A549 (cell line): ENCODE data around the gene MAML1. TPM values are rescaled to one million over a fixed set of nuclear protein-coding genes. Genes with fewer than 3 reads are reported as not detected.

Source experiments
- ATOH8 ChIP-seq: fragments of 250-450 bp; sonication (Bioruptor Pico); IDR thresholded peaks from 2 replicates; pipeline ENCODE4 v1.5.0; 2020; ENCODE audit warnings: low read depth, mild to moderate bottlenecking, moderate library complexity
- BHLHE40 ChIP-seq: IDR thresholded peaks from 2 replicates; pipeline ENCODE4 v1.6.1; 2012; ENCODE audit warnings: low read depth, low read length, inconsistent platforms
- CBX8 ChIP-seq: fragments of 200-600 bp; sonication (generic); IDR thresholded peaks from 2 replicates; pipeline ENCODE4 v1.6.1; 2016
- CEBPB ChIP-seq, 2 experiments: fragments of >200 bp in 1 of 2; sonication (Bioruptor Twin) in 1 of 2; formaldehyde crosslinking in 1 of 2; IDR thresholded peaks; 2 replicates each; pipeline ENCODE4 v1.6.1; 2012 to 2016
- CHD2 ChIP-seq: fragments of 150-350 bp; IDR thresholded peaks from 2 replicates; pipeline ENCODE4 v1.6.1; 2014; ENCODE audit warnings: low read length; ENCODE audit not compliant: partially characterized antibody
- CHD4 ChIP-seq: fragments of 200-600 bp; sonication (generic); IDR thresholded peaks from 2 replicates; pipeline ENCODE4 v1.6.1; 2016; ENCODE audit warnings: antibody characterized with exemption, mild to moderate bottlenecking, borderline replicate concordance
- CTCF ChIP-seq: fragments of >200 bp; sonication (Bioruptor Twin); formaldehyde crosslinking; IDR thresholded peaks from 3 replicates; pipeline ENCODE4 v1.5.1; 2016
- E2F6 ChIP-seq: IDR thresholded peaks from 2 replicates; pipeline ENCODE4 v1.6.1; 2012; ENCODE audit warnings: low read depth, borderline replicate concordance
- EHF ChIP-seq: fragments of 250-450 bp; sonication (Bioruptor Pico); IDR thresholded peaks from 2 replicates; pipeline ENCODE4 v1.5.0; 2020; ENCODE audit warnings: mild to moderate bottlenecking
- EHMT2 ChIP-seq: fragments of 200-600 bp; sonication (generic); IDR thresholded peaks from 2 replicates; pipeline ENCODE4 v1.6.1; 2016; ENCODE audit warnings: antibody characterized with exemption, low read depth, mild to moderate bottlenecking, moderate library complexity
- ELK1 ChIP-seq: fragments of 150-350 bp; IDR thresholded peaks from 2 replicates; pipeline ENCODE4 v1.6.1; 2014; ENCODE audit warnings: low read depth, mild to moderate bottlenecking, low read length
- EP300 ChIP-seq, 2 experiments: fragments of >200 bp; sonication (Bioruptor Twin); formaldehyde crosslinking; IDR thresholded peaks; 2 replicates in 1 of 2; 3 replicates in 1 of 2; pipeline ENCODE4 v1.6.1; 2016 to 2017
- ESRRA ChIP-seq: fragments of 150-350 bp; IDR thresholded peaks from 2 replicates; pipeline ENCODE4 v1.6.1; 2014; ENCODE audit warnings: mild to moderate bottlenecking, low read length, borderline replicate concordance
- FOXS1 ChIP-seq: fragments of 250-450 bp; sonication (Bioruptor Pico); IDR thresholded peaks from 2 replicates; pipeline ENCODE4 v1.5.0; 2020; ENCODE audit warnings: mild to moderate bottlenecking, moderate library complexity
- HDAC2 ChIP-seq: fragments of 200-600 bp; sonication (generic); IDR thresholded peaks from 2 replicates; pipeline ENCODE4 v1.6.1; 2016
- HMGXB4 ChIP-seq: fragments of 250-450 bp; sonication (Bioruptor Pico); IDR thresholded peaks from 2 replicates; pipeline ENCODE4 v1.5.0; 2021; ENCODE audit warnings: mild to moderate bottlenecking, moderate library complexity, borderline replicate concordance
- HOXA7 ChIP-seq: fragments of 250-450 bp; sonication (Bioruptor Pico); IDR thresholded peaks from 2 replicates; pipeline ENCODE4 v1.5.0; 2020; ENCODE audit warnings: mild to moderate bottlenecking, moderate library complexity
- HOXB13 ChIP-seq: fragments of 250-450 bp; sonication (Bioruptor Pico); IDR thresholded peaks from 2 replicates; pipeline ENCODE4 v1.5.0; 2020; ENCODE audit warnings: low read depth, mild to moderate bottlenecking, moderate library complexity
- HOXB5 ChIP-seq: fragments of 250-450 bp; sonication (Bioruptor Pico); IDR thresholded peaks from 2 replicates; pipeline ENCODE4 v1.5.0; 2020; ENCODE audit warnings: mild to moderate bottlenecking, moderate library complexity
- JUN ChIP-seq, 2 experiments: fragments of >200 bp; sonication (Bioruptor Twin); formaldehyde crosslinking; IDR thresholded peaks; 2 replicates in 1 of 2; 3 replicates in 1 of 2; pipeline ENCODE4 v1.6.1; 2016 to 2017
- JUNB ChIP-seq: fragments of >200 bp; sonication (Bioruptor Twin); formaldehyde crosslinking; IDR thresholded peaks from 2 replicates; pipeline ENCODE4 v1.6.1; 2016
- KDM1A ChIP-seq: fragments of 200-600 bp; sonication (generic); IDR thresholded peaks from 2 replicates; pipeline ENCODE4 v1.6.1; 2016; ENCODE audit warnings: low read depth, mild to moderate bottlenecking
- KDM5A ChIP-seq: fragments of 200-600 bp; sonication (generic); IDR thresholded peaks from 2 replicates; pipeline ENCODE4 v1.6.1; 2016; ENCODE audit warnings: antibody characterized with exemption, mild to moderate bottlenecking
- MAX ChIP-seq: IDR thresholded peaks from 2 replicates; pipeline ENCODE4 v1.6.1; 2012
- MAZ ChIP-seq: fragments of 150-350 bp; IDR thresholded peaks from 2 replicates; pipeline ENCODE4 v1.6.1; 2014; ENCODE audit warnings: antibody characterized with exemption, low read depth, low read length, borderline replicate concordance
- MYC ChIP-seq: IDR thresholded peaks from 2 replicates; pipeline ENCODE4 v1.6.1; 2012; ENCODE audit warnings: mild to moderate bottlenecking, inconsistent platforms, low read length, improper control_type of control experiment, borderline replicate concordance
- NPAS2 ChIP-seq: fragments of 250-450 bp; sonication (Bioruptor Pico); IDR thresholded peaks from 2 replicates; pipeline ENCODE4 v1.8.0; 2022; ENCODE audit warnings: mild to moderate bottlenecking, moderate library complexity, borderline replicate concordance
- RAD21 ChIP-seq, 2 experiments: fragments of >200 bp in 1 of 2; sonication (Bioruptor Twin) in 1 of 2; formaldehyde crosslinking in 1 of 2; IDR thresholded peaks in 1 of 2; conservative IDR thresholded peaks in 1 of 2; 2 replicates in 1 of 2; 3 replicates in 1 of 2; pipeline ENCODE4 v1.6.1; 2012 to 2018; ENCODE audit warnings: inconsistent platforms in 1 of 2
- REST ChIP-seq: fragments of 200-600 bp; sonication (generic); IDR thresholded peaks from 2 replicates; pipeline ENCODE4 v1.6.1; 2016; ENCODE audit warnings: antibody characterized with exemption, mild to moderate bottlenecking, moderate library complexity
- RFX5 ChIP-seq: fragments of 450-650 bp; IDR thresholded peaks from 2 replicates; pipeline ENCODE4 v1.7.1; 2014; ENCODE audit warnings: antibody characterized with exemption, mild to moderate bottlenecking, moderate library complexity
- TP53 ChIP-seq: fragments of 250-450 bp; sonication (Bioruptor Pico); IDR thresholded peaks from 2 replicates; pipeline ENCODE4 v1.5.0; 2021; ENCODE audit warnings: mild to moderate bottlenecking, moderate library complexity
- ZFP36 ChIP-seq: fragments of 450-650 bp; IDR thresholded peaks from 2 replicates; pipeline ENCODE4 v1.6.1; 2014; ENCODE audit warnings: borderline replicate concordance; ENCODE audit not compliant: partially characterized antibody
- ZSCAN20 ChIP-seq: fragments of 250-450 bp; sonication (Bioruptor Pico); IDR thresholded peaks from 2 replicates; pipeline ENCODE4 v1.8.0; 2022; ENCODE audit warnings: mild to moderate bottlenecking, moderate library complexity
- polyA plus RNA-seq, 4 experiments: library from polyadenylated mRNA; depleted of rRNA in 3 of 4; stranded (reverse); fragments of >200 nt; fragmentation: RNase III in 1 of 4; extraction: RNeasy Plus Mini Kit Qiagen cat#74134 plus additional on column Dnase treatment in 1 of 4; gene quantifications; 2 replicates in 3 of 4; 3 replicates in 1 of 4; pipeline ENCODE4 v1.2.3, GENCODE V29; 2011 to 2017

MAML1 gene
- polyA plus RNA-seq, 2 of the 4 experiments (the other 2 are of a cell fraction): 6.9 to 12.0 TPM

GRCh38 chr5:179818746-179819295 lies 86.2 kb downstream of the MAML1 start (continued):
- no peak for TF ChIP-seq ELK1
- TF ChIP-seq JUN (IDR thresholded peaks at IDR 0.05): peak; percentile 96 to 99
- TF ChIP-seq CBX8: no peak
- no peak for TF ChIP-seq BHLHE40
- no peak for TF ChIP-seq ESRRA
- no peak for TF ChIP-seq EHF (CRISPR knock-in tag)
- no peak for TF ChIP-seq EHMT2
- peak; percentile 87 for TF ChIP-seq JUNB
- TF ChIP-seq KDM5A: no peak
- TF ChIP-seq TP53 (CRISPR knock-in tag): 0 out of 2 replicates have a peak, but pooled peaks have one; percentile 0
- TF ChIP-seq REST: no peak
- TF ChIP-seq CTCF: no peak
- peak; percentile 66 for TF ChIP-seq E2F6
- TF ChIP-seq EP300 (IDR thresholded peaks at IDR 0.05): peak; percentile 88 to 94; a peak in 3 of 5 replicates
- TF ChIP-seq CEBPB (IDR thresholded peaks at IDR 0.05): peak; percentile 80 to 95
- no peak for TF ChIP-seq NPAS2 (CRISPR knock-in tag)
- no peak for TF ChIP-seq ZSCAN20 (CRISPR knock-in tag)
- TF ChIP-seq FOXS1: peak; percentile 89; the same call in 1 of the 2 replicates
- TF ChIP-seq HOXA7 (CRISPR knock-in tag): no peak; the same call in 1 of the 2 replicates
- TF ChIP-seq KDM1A: 0 out of 2 replicates have a peak, but pooled peaks have one; percentile 31
- no peak for TF ChIP-seq ZFP36
- TF ChIP-seq HMGXB4: no peak
- TF ChIP-seq RFX5: no peak
- peak; percentile 19 for TF ChIP-seq HOXB5 (CRISPR knock-in tag)
- TF ChIP-seq MAX: 0 out of 2 replicates have a peak, but pooled peaks have one; percentile 75
- peak; percentile 30; the same call in 1 of the 2 replicates for TF ChIP-seq ATOH8
- TF ChIP-seq HDAC2: no peak
- TF ChIP-seq MYC: no peak; the same call in none of the 2 replicates
- TF ChIP-seq RAD21 (conservative IDR thresholded peaks at IDR 0.05 in 1 of 2, IDR thresholded peaks at IDR 0.05 in 1 of 2): no peak; a peak in 1 of 5 replicates
- TF ChIP-seq CHD2: peak; percentile 68
- no peak for TF ChIP-seq HOXB13
- TF ChIP-seq MAZ: no peak
- no peak for TF ChIP-seq CHD4
